GM21526 (cell line): ENCODE data around the gene TCOF1.

ENCODE experiments used
- ATAC-seq: cut with Tn5 transposase; IDR thresholded peaks from one replicate; pipeline ENCODE4 v1.9.1; 2021; ENCODE audit warnings: moderate library complexity; ENCODE audit not compliant: unreplicated experiment, low FRiP score

The TCOF1 gene

GRCh38 chr5:150357326-150358260 lies at the start of gene TCOF1:
TSS of gene TCOF1 (plus strand) at chr5:150357697. CDS start at chr5:150357747, 50 bp downstream.
- peak; percentile 88 for ATAC-seq

- ATAC-seq: no peak
These were observed 48.2 kb upstream of the TCOF1 start for GRCh38 chr5:150309101-150309885.

- no peak for ATAC-seq
These were observed 47.6 kb upstream of the TCOF1 start for GRCh38 chr5:150309886-150310239.

- ATAC-seq: no peak
These were observed 47.3 kb upstream of the TCOF1 start for GRCh38 chr5:150310246-150310645.

GRCh38 chr5:150311015-150311692 lies 46.3 kb upstream of the TCOF1 start:
- no peak for ATAC-seq

- no peak for ATAC-seq
These were observed 45.0 kb upstream of the TCOF1 start for GRCh38 chr5:150312518-150312917.

- ATAC-seq: no peak
These were observed 44.0 kb upstream of the TCOF1 start for GRCh38 chr5:150313501-150313900.

- no peak for ATAC-seq
These were observed 43.4 kb upstream of the TCOF1 start for GRCh38 chr5:150313921-150314716.

GRCh38 chr5:150315245-150315644 lies 42.3 kb upstream of the TCOF1 start:
- no peak for ATAC-seq

GRCh38 chr5:150316320-150316719 lies 41.2 kb upstream of the TCOF1 start:
- no peak for ATAC-seq

GRCh38 chr5:150317048-150318003 lies 40.2 kb upstream of the TCOF1 start:
- ATAC-seq: no peak

- ATAC-seq: no peak
These were observed 38.6 kb upstream of the TCOF1 start for GRCh38 chr5:150318613-150319483.

GRCh38 chr5:150319484-150319790 lies 38.1 kb upstream of the TCOF1 start:
- no peak for ATAC-seq

GRCh38 chr5:150320044-150320613 lies 37.4 kb upstream of the TCOF1 start:
- no peak for ATAC-seq

GRCh38 chr5:150321211-150321610 lies 36.3 kb upstream of the TCOF1 start:
- no peak for ATAC-seq

GRCh38 chr5:150321784-150322183 lies 35.7 kb upstream of the TCOF1 start:
- no peak for ATAC-seq

GRCh38 chr5:150322202-150322601 lies 35.3 kb upstream of the TCOF1 start:
- no peak for ATAC-seq

GRCh38 chr5:150323092-150323491 lies 34.4 kb upstream of the TCOF1 start:
- no peak for ATAC-seq
